MM.1S (cell line): ENCODE data around the gene HSPA1L.

ENCODE experiments used
- EZH2 ChIP-seq: fragments of 300-600 bp; sonication (generic); optimal IDR thresholded peaks from 2 replicates; pipeline ENCODE3; 2017; ENCODE audit warnings: low read depth, mild to moderate bottlenecking, antibody characterized with exemption, low read length, mixed read lengths
- TF ChIP-seq, protein P1 (sequence below): fragments of 300-600 bp; sonication (generic); IDR thresholded peaks from 2 replicates; pipeline ENCODE4 v1.5.1; 2016; ENCODE audit warnings: antibody characterized with exemption, low read length, mixed read lengths

DNA sequence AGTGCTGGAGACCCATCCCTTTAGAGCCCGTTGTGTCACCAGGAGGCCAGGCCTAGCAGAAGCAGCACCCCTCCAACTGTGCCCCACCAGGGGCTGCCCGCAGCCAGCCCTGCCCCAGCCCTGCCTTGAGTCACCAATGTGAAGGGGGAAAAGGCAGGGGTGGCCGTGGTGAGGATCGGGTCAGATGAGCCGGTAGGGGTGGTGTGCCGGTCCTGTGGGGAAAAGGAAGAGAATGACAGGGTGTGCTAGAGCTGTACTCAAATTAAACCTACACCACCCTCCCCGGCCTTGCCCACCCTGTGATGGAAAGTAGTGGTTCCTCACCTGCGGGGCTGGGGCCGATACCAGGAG is 49.5 kb downstream of the HSPA1L start:
- TF ChIP-seq, protein P1, sequence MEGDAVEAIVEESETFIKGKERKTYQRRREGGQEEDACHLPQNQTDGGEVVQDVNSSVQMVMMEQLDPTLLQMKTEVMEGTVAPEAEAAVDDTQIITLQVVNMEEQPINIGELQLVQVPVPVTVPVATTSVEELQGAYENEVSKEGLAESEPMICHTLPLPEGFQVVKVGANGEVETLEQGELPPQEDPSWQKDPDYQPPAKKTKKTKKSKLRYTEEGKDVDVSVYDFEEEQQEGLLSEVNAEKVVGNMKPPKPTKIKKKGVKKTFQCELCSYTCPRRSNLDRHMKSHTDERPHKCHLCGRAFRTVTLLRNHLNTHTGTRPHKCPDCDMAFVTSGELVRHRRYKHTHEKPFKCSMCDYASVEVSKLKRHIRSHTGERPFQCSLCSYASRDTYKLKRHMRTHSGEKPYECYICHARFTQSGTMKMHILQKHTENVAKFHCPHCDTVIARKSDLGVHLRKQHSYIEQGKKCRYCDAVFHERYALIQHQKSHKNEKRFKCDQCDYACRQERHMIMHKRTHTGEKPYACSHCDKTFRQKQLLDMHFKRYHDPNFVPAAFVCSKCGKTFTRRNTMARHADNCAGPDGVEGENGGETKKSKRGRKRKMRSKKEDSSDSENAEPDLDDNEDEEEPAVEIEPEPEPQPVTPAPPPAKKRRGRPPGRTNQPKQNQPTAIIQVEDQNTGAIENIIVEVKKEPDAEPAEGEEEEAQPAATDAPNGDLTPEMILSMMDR = no peak
- TF ChIP-seq EZH2 = no peak
